Astrocyte (in vitro differentiated cells and primary cell): ENCODE results near the gene RPH3AL.

Source experiments
- CTCF ChIP-seq: IDR thresholded peaks from 2 replicates; pipeline ENCODE4 v1.5.1; 2011; ENCODE audit warnings: low read depth, mild to moderate bottlenecking, inconsistent platforms, low read length, moderate library complexity; ENCODE audit not compliant: insufficient read depth
- EZH2 ChIP-seq: IDR thresholded peaks from 2 replicates; pipeline ENCODE4 v1.6.1; 2012; ENCODE audit warnings: mild to moderate bottlenecking, low read length, inconsistent platforms; ENCODE audit not compliant: insufficient read depth

GRCh38 chr17:197352-197751 is 155.3 kb downstream of the RPH3AL start:
- TF ChIP-seq CTCF (no peak), EZH2 (no peak)
